Gastroesophageal sphincter (tissue), 4 donors: ENCODE results near the gene APOD. TPM values are rescaled to one million over a fixed set of nuclear protein-coding genes. Genes with fewer than 3 reads are reported as not detected.
"Not testable (repeated sequence)": the region's sequence is repeated elsewhere in the genome, so short reads cannot be mapped to it uniquely, and the experiment has no call there.

Experiments
- ATAC-seq: fragments of 150-250 bp; one replicate; pipeline ENCODE4 v1.9.1; 2016; ENCODE audit warnings: mild to moderate bottlenecking, moderate library complexity
- H3K27ac ChIP-seq, 4 donors: fragments of 200-600 bp; sonication (generic) in 3 of 4; 1 replicate in 3 of 4; 2 replicates in 1 of 4; pipeline ENCODE4 v1.5.1; 2016 to 2019
- H3K27me3 ChIP-seq: fragments of 200-600 bp; sonication (generic); one replicate; pipeline ENCODE4 v1.5.1; 2019
- H3K36me3 ChIP-seq, 2 donors: fragments of 200-600 bp; sonication (generic); one replicate each; pipeline ENCODE4 v1.5.1; 2019; ENCODE audit warnings: control low read depth in 1 of 2
- H3K4me1 ChIP-seq, 3 donors: fragments of 200-600 bp; sonication (generic); 1 replicate in 2 of 3; 2 replicates in 1 of 3; pipeline ENCODE4 v1.5.1; 2016 to 2019; ENCODE audit warnings: control low read depth in 2 of 3
- H3K4me3 ChIP-seq, 2 donors: fragments of 200-600 bp; sonication (generic); one replicate each; pipeline ENCODE4 v1.5.1; 2019; ENCODE audit warnings: mild to moderate bottlenecking in 1 of 2, moderate library complexity in 1 of 2
- H3K9me3 ChIP-seq, 3 donors: fragments of 200-600 bp; sonication (generic); one replicate each; pipeline ENCODE4 v1.5.1; 2017 to 2019; ENCODE audit warnings: control low read depth in 2 of 3
- CTCF ChIP-seq, 4 experiments: fragments of 200-600 bp in 2 of 4; fragments of 450-650 bp in 2 of 4; sonication (generic) in 1 of 4; IDR thresholded peaks; one replicate each; pipeline ENCODE4 v1.5.1; 2017 to 2019; ENCODE audit warnings: antibody characterized with exemption in 4 of 4, mild to moderate bottlenecking in 2 of 4, moderate library complexity in 2 of 4
- EP300 ChIP-seq: sonication (generic); formaldehyde crosslinking; IDR thresholded peaks from one replicate; pipeline ENCODE4 v1.6.1; 2017; ENCODE audit warnings: antibody characterized with exemption, mild to moderate bottlenecking
- POLR2A ChIP-seq, 2 donors: fragments of 450-650 bp; IDR thresholded peaks; one replicate each; pipeline ENCODE4 v1.6.1; 2017; ENCODE audit warnings: antibody characterized with exemption in 2 of 2, mild to moderate bottlenecking in 2 of 2, moderate library complexity in 1 of 2
- POLR2AphosphoS5 ChIP-seq: sonication (generic); formaldehyde crosslinking; IDR thresholded peaks from one replicate; pipeline ENCODE4 v1.6.1; 2017; ENCODE audit warnings: antibody characterized with exemption
- WGBS, 2 donors: methylation state at CpG; one replicate each; pipeline ENCODE4 v1.1.5; 2018; ENCODE audit warnings: low coverage in 1 of 2; 5-methylcytosine and 5-hydroxymethylcytosine counted together
- total RNA-seq, 4 donors: library from RNA; depleted of rRNA; stranded (reverse); fragments of >200 nt; gene quantifications; one replicate each; pipeline ENCODE4 v1.1.0, GENCODE V29; 2016

The APOD gene
- total RNA-seq, 4 donors from 2014 or later, result 123 to 541 (median 380) TPM

GRCh38 chr3:195601382-195601781, 17.6 kb upstream of the APOD start:
- H3K36me3 ChIP-seq, result no peaks in the 10 kb centered on the region
- no peak for ATAC-seq
- H3K4me1 ChIP-seq, result no peaks in the 10 kb centered on the region
- no peaks in the 10 kb centered on the region for H3K9me3 ChIP-seq
- WGBS, 2 donors, result 83 to 90% methylated on average over 2 of the region's 2 CpGs
- no peak overlapping the region for H3K4me3 ChIP-seq
- TF ChIP-seq EP300 (no peak), POLR2A (IDR thresholded peaks at IDR 0.05) (no peak), POLR2AphosphoS5 (no peak), CTCF (IDR thresholded peaks at IDR 0.05) (no peak)
- no peak overlapping the region for H3K27ac ChIP-seq
- H3K27me3 ChIP-seq, result no peaks in the 10 kb centered on the region

- 88% methylated on average over 4 of the region's 23 CpGs; no CpG with 5 or more reads in 1 of the 2 donors for WGBS, 2 donors
- H3K4me3 ChIP-seq, ATAC-seq, H3K36me3 ChIP-seq, H3K27me3 ChIP-seq, H3K4me1 ChIP-seq, H3K9me3 ChIP-seq, H3K27ac ChIP-seq: not testable (repeated sequence)
Observed at GRCh38 chr3:195599926-195600325, 16.2 kb upstream of the APOD start.

- H3K27me3 ChIP-seq, H3K4me1 ChIP-seq, H3K4me3 ChIP-seq, ATAC-seq, H3K36me3 ChIP-seq, H3K9me3 ChIP-seq, H3K27ac ChIP-seq: not testable (repeated sequence)
- 100% methylated on average over 1 of the region's 24 CpGs; no CpG with 5 or more reads in 1 of the 2 donors for WGBS, 2 donors
Observed at GRCh38 chr3:195599516-195599915, 15.8 kb upstream of the APOD start.

GRCh38 chr3:195597848-195598247, 14.1 kb upstream of the APOD start:
- TF ChIP-seq POLR2A (IDR thresholded peaks at IDR 0.05) (no peak), POLR2AphosphoS5 (no peak), EP300 (no peak), CTCF (IDR thresholded peaks at IDR 0.05) (no peak)
- Histone ChIP-seq H3K4me3 (no peak overlapping the region), H3K36me3 (no peaks in the 10 kb centered on the region), H3K27ac (no peak overlapping the region), H3K27me3 (no peaks in the 10 kb centered on the region), H3K9me3 (no peaks in the 10 kb centered on the region), H3K4me1 (no peaks in the 10 kb centered on the region)
- peak; percentile 71 for ATAC-seq
- WGBS, 2 donors, result 54 to 61% methylated on average over 4 to 6 of the region's 6 CpGs

DNA sequence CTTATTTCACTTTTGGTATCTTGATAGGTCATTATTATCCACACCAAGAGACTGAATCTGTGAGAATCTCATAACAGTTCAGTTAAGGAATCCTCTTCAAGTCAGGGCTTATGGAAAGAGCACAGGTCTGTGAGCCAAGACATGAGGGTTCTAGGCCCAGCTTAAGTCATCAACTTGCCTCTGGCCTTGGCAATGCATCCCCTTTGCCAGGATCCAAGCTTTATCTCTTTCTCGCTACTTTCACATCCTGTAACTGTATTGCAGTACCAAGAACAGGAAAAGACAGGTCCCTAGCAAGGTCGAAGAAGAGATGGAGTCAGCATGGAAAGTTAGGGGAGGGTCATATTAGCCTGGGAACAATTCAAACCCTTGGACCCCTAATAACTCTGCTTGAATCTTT, 13.5 kb upstream of the APOD start:
- H3K9me3 ChIP-seq, result no peaks in the 10 kb centered on the region
- no peak for TF ChIP-seq POLR2A (IDR thresholded peaks at IDR 0.05)
- TF ChIP-seq EP300, result no peak
- no peak for TF ChIP-seq CTCF (IDR thresholded peaks at IDR 0.05)
- TF ChIP-seq POLR2AphosphoS5, result no peak
- no peak overlapping the region for H3K4me3 ChIP-seq
- ATAC-seq, result no peak
- no peak overlapping the region for H3K27ac ChIP-seq
- H3K27me3 ChIP-seq, result no peaks in the 10 kb centered on the region
- WGBS, 2 donors, result 40 to 75% methylated on average over 1 to 2 of the region's 2 CpGs
- H3K4me1 ChIP-seq, result no peaks in the 10 kb centered on the region
- H3K36me3 ChIP-seq, result no peaks in the 10 kb centered on the region

DNA sequence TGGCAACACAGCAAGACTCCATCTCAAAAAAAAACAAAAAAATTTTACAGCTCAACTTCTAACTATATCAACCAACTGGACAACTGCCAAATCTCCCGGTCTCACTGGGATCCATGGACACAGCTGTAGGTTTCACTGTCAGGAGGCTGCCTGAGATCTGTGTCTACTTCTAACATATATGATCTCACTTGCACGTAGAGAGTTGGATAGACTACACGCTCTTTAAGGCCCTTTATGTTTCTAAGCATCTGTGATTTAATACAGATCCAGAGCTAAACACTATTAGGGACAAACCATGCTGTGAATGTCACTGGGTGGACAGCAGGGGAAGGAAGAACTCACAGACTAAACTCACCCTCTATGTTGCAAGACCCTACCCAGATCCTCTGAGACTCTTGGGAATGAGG, 13.0 kb upstream of the APOD start:
- WGBS, 2 donors, result 44% methylated on average over 3 of the region's 3 CpGs
- Histone ChIP-seq H3K9me3 (no peaks in the 10 kb centered on the region), H3K36me3 (no peaks in the 10 kb centered on the region), H3K4me1 (no peaks in the 10 kb centered on the region), H3K27ac (no peak overlapping the region), H3K4me3 (no peak overlapping the region), H3K27me3 (no peaks in the 10 kb centered on the region)
- ATAC-seq, result no peak
- TF ChIP-seq EP300 (no peak), POLR2A (IDR thresholded peaks at IDR 0.05) (no peak), POLR2AphosphoS5 (no peak), CTCF (IDR thresholded peaks at IDR 0.05) (no peak)
